ENCODE results near the gene GNB1.

- TF ChIP-seq CTCF (IDR thresholded peaks at IDR 0.05) (no peak), POLR2A (IDR thresholded peaks at IDR 0.05) (no peak)
Measured at GRCh38 chr1:1915911-1916840, 25.3 kb upstream of the GNB1 start.

Data from testis (tissue), 2 donors.